SK-N-SH treated with all-trans-retinoic acid at 6 μM for 48 hours (cell line): ENCODE data around the gene LYPD8.
A peak's percentile ranks its signal among the peaks of the same experiment; 100 is the strongest.

Experiments used
- ATAC-seq: fragments of 200-7000 bp; cut with Tn5 transposase; 3 replicates; pipeline ENCODE4 v1.9.1; 2020; ENCODE audit warnings: mild to moderate bottlenecking, moderate library complexity
- ARNTL ChIP-seq: fragments of 450-650 bp; formaldehyde crosslinking; IDR thresholded peaks from 2 replicates; pipeline ENCODE4 v1.5.0; 2020; ENCODE audit warnings: low read depth, mild to moderate bottlenecking, moderate library complexity, borderline replicate concordance
- BACH2 ChIP-seq: fragments of 250-450 bp; sonication (Bioruptor Pico); IDR thresholded peaks from 2 replicates; pipeline ENCODE4 v1.9.0; 2021; ENCODE audit warnings: mild to moderate bottlenecking, borderline replicate concordance
- CSDC2 ChIP-seq: fragments of 250-450 bp; sonication (Bioruptor Pico); IDR thresholded peaks from 2 replicates; pipeline ENCODE4 v1.5.0; 2020; ENCODE audit warnings: mild to moderate bottlenecking, moderate library complexity
- ESRRG ChIP-seq: fragments of 250-450 bp; sonication (Bioruptor Pico); IDR thresholded peaks from 2 replicates; pipeline ENCODE4 v1.6.1; 2021; ENCODE audit warnings: mild to moderate bottlenecking
- ISL1 ChIP-seq: fragments of 250-450 bp; sonication (Bioruptor Pico); IDR thresholded peaks from 2 replicates; pipeline ENCODE4 v2.1.2; 2022; ENCODE audit warnings: mild to moderate bottlenecking, moderate library complexity
- OSR1 ChIP-seq: fragments of 250-450 bp; sonication (Bioruptor Pico); IDR thresholded peaks from 2 replicates; pipeline ENCODE4 v1.8.0; 2022; ENCODE audit warnings: moderate library complexity, mild to moderate bottlenecking, inconsistent platforms
- PPARA ChIP-seq: fragments of 250-450 bp; sonication (Bioruptor Pico); IDR thresholded peaks from 2 replicates; pipeline ENCODE4 v1.5.0; 2020; ENCODE audit warnings: mild to moderate bottlenecking, borderline replicate concordance
- RARB ChIP-seq: fragments of 250-450 bp; sonication (Bioruptor Pico); IDR thresholded peaks from 2 replicates; pipeline ENCODE4 v1.8.0; 2021; ENCODE audit warnings: mild to moderate bottlenecking, moderate library complexity
- SNAI2 ChIP-seq: fragments of 250-450 bp; sonication (Bioruptor Pico); IDR thresholded peaks from 2 replicates; pipeline ENCODE4 v1.5.0; 2020; ENCODE audit warnings: mild to moderate bottlenecking, moderate library complexity
- TCF4 ChIP-seq: fragments of 250-450 bp; sonication (Bioruptor Pico); IDR thresholded peaks from 2 replicates; pipeline ENCODE4 v1.8.0; 2021; ENCODE audit warnings: mild to moderate bottlenecking, moderate library complexity, borderline replicate concordance
- TOX ChIP-seq: fragments of 250-450 bp; sonication (Bioruptor Pico); IDR thresholded peaks from 2 replicates; pipeline ENCODE4 v1.8.0; 2021; ENCODE audit warnings: mild to moderate bottlenecking, moderate library complexity, borderline replicate concordance
- ZFP3 ChIP-seq: fragments of 250-450 bp; sonication (Bioruptor Pico); IDR thresholded peaks from 2 replicates; pipeline ENCODE4 v1.5.0; 2020; ENCODE audit warnings: mild to moderate bottlenecking, moderate library complexity
- ZFP30 ChIP-seq: fragments of 450-650 bp; formaldehyde crosslinking; IDR thresholded peaks from 2 replicates; pipeline ENCODE4 v1.5.0; 2022; ENCODE audit warnings: mild to moderate bottlenecking, moderate library complexity
- ZNF565 ChIP-seq: fragments of 450-650 bp; formaldehyde crosslinking; conservative IDR thresholded peaks from 2 replicates; pipeline ENCODE4 v1.5.0; 2020; ENCODE audit warnings: low read depth, mild to moderate bottlenecking, moderate library complexity
- ZNF70 ChIP-seq: fragments of 450-650 bp; formaldehyde crosslinking; IDR thresholded peaks from 2 replicates; pipeline ENCODE4 v1.5.0; 2020; ENCODE audit warnings: mild to moderate bottlenecking, moderate library complexity
- ZNF8 ChIP-seq: fragments of 450-650 bp; formaldehyde crosslinking; IDR thresholded peaks from 2 replicates; pipeline ENCODE4 v1.5.0; 2020; ENCODE audit warnings: mild to moderate bottlenecking, moderate library complexity
- TF ChIP-seq, protein P1 (sequence below): fragments of 250-450 bp; sonication (Bioruptor Pico); IDR thresholded peaks from 2 replicates; pipeline ENCODE4 v1.8.0; 2021; ENCODE audit warnings: low read depth, mild to moderate bottlenecking, moderate library complexity, borderline replicate concordance
- TF ChIP-seq, protein P2 (sequence below): fragments of 250-450 bp; sonication (Bioruptor Pico); IDR thresholded peaks from 2 replicates; pipeline ENCODE4 v1.8.0; 2020; ENCODE audit warnings: mild to moderate bottlenecking, moderate library complexity, borderline replicate concordance
- TF ChIP-seq, protein P3 (sequence below): fragments of 250-450 bp; sonication (Bioruptor Pico); IDR thresholded peaks from 2 replicates; pipeline ENCODE4 v1.5.1; 2021; ENCODE audit warnings: mild to moderate bottlenecking, moderate library complexity
- TF ChIP-seq, protein P4 (sequence below): fragments of 250-450 bp; sonication (Bioruptor Pico); IDR thresholded peaks from 2 replicates; pipeline ENCODE4 v1.5.0; 2020; ENCODE audit warnings: mild to moderate bottlenecking, moderate library complexity

LYPD8 gene

DNA sequence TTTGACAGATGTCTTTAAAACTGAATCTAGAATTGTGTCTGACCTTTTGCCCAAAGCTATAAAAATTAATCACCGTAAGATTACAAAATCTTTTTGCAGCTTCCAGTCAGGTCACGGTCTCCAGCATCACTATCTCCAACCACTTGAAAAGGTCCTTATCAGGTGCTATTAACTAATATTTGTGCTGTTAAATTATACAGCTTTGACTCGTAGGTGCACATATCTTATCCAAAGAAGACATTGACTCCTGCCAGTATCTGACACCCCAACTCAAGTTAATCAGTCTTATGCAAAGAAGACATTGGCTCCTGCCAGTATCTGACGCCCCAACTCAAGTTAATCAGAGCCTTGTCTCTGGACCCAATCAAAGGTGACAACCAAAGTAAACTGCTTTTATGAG lies 19.9 kb upstream of the LYPD8 start:
- ATAC-seq = no peak
- no peak for TF ChIP-seq PPARA (CRISPR knock-in tag)
- no peak for TF ChIP-seq TCF4 (CRISPR knock-in tag)
- no peak for TF ChIP-seq TOX (CRISPR knock-in tag)
- TF ChIP-seq, protein P1, sequence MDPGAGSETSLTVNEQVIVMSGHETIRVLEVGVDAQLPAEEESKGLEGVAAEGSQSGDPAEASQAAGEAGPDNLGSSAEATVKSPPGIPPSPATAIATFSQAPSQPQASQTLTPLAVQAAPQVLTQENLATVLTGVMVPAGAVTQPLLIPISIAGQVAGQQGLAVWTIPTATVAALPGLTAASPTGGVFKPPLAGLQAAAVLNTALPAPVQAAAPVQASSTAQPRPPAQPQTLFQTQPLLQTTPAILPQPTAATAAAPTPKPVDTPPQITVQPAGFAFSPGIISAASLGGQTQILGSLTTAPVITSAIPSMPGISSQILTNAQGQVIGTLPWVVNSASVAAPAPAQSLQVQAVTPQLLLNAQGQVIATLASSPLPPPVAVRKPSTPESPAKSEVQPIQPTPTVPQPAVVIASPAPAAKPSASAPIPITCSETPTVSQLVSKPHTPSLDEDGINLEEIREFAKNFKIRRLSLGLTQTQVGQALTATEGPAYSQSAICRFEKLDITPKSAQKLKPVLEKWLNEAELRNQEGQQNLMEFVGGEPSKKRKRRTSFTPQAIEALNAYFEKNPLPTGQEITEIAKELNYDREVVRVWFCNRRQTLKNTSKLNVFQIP (CRISPR knock-in tag) = no peak
- no peak for TF ChIP-seq BACH2 (CRISPR knock-in tag)
- TF ChIP-seq, protein P2, sequence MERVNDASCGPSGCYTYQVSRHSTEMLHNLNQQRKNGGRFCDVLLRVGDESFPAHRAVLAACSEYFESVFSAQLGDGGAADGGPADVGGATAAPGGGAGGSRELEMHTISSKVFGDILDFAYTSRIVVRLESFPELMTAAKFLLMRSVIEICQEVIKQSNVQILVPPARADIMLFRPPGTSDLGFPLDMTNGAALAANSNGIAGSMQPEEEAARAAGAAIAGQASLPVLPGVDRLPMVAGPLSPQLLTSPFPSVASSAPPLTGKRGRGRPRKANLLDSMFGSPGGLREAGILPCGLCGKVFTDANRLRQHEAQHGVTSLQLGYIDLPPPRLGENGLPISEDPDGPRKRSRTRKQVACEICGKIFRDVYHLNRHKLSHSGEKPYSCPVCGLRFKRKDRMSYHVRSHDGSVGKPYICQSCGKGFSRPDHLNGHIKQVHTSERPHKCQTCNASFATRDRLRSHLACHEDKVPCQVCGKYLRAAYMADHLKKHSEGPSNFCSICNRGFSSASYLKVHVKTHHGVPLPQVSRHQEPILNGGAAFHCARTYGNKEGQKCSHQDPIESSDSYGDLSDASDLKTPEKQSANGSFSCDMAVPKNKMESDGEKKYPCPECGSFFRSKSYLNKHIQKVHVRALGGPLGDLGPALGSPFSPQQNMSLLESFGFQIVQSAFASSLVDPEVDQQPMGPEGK = no peak
- TF ChIP-seq, protein P3, sequence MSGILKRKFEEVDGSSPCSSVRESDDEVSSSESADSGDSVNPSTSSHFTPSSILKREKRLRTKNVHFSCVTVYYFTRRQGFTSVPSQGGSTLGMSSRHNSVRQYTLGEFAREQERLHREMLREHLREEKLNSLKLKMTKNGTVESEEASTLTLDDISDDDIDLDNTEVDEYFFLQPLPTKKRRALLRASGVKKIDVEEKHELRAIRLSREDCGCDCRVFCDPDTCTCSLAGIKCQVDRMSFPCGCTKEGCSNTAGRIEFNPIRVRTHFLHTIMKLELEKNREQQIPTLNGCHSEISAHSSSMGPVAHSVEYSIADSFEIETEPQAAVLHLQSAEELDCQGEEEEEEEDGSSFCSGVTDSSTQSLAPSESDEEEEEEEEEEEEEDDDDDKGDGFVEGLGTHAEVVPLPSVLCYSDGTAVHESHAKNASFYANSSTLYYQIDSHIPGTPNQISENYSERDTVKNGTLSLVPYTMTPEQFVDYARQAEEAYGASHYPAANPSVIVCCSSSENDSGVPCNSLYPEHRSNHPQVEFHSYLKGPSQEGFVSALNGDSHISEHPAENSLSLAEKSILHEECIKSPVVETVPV = no peak
- no peak for TF ChIP-seq OSR1 (CRISPR knock-in tag)
- no peak for TF ChIP-seq ESRRG (CRISPR knock-in tag)
- TF ChIP-seq SNAI2 (CRISPR knock-in tag) = no peak
- TF ChIP-seq CSDC2 (CRISPR knock-in tag) = no peak
- no peak for TF ChIP-seq RARB (CRISPR knock-in tag)
- TF ChIP-seq, protein P4, sequence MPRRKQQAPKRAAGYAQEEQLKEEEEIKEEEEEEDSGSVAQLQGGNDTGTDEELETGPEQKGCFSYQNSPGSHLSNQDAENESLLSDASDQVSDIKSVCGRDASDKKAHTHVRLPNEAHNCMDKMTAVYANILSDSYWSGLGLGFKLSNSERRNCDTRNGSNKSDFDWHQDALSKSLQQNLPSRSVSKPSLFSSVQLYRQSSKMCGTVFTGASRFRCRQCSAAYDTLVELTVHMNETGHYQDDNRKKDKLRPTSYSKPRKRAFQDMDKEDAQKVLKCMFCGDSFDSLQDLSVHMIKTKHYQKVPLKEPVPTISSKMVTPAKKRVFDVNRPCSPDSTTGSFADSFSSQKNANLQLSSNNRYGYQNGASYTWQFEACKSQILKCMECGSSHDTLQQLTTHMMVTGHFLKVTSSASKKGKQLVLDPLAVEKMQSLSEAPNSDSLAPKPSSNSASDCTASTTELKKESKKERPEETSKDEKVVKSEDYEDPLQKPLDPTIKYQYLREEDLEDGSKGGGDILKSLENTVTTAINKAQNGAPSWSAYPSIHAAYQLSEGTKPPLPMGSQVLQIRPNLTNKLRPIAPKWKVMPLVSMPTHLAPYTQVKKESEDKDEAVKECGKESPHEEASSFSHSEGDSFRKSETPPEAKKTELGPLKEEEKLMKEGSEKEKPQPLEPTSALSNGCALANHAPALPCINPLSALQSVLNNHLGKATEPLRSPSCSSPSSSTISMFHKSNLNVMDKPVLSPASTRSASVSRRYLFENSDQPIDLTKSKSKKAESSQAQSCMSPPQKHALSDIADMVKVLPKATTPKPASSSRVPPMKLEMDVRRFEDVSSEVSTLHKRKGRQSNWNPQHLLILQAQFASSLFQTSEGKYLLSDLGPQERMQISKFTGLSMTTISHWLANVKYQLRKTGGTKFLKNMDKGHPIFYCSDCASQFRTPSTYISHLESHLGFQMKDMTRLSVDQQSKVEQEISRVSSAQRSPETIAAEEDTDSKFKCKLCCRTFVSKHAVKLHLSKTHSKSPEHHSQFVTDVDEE (CRISPR knock-in tag) = no peak
- no peak for TF ChIP-seq ZNF8
- TF ChIP-seq ZFP30 (CRISPR knock-in tag) = no peak

DNA sequence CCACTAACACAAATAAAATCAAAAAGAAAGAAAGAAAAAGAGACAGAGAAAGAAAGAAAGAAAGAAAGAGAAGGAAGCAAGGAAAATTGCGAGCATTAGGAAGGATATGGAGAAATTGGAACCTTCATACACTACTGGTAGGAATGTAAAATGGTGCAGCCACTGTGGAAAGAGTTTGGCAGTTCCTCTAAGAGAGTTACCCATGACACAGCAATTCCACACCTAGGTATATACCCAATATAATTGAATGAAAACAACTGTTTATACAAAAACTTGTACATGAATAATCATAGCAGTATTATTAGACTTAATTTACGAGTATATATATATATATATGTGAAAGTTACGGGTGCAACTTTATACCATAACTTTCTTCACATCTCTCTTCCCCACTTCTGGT lies 4.1 kb upstream of the LYPD8 start:
- ATAC-seq = peak; percentile 30; the same call in 1 of the 3 replicates
- no peak for TF ChIP-seq TCF4 (CRISPR knock-in tag)
- no peak for TF ChIP-seq CSDC2 (CRISPR knock-in tag)

DNA sequence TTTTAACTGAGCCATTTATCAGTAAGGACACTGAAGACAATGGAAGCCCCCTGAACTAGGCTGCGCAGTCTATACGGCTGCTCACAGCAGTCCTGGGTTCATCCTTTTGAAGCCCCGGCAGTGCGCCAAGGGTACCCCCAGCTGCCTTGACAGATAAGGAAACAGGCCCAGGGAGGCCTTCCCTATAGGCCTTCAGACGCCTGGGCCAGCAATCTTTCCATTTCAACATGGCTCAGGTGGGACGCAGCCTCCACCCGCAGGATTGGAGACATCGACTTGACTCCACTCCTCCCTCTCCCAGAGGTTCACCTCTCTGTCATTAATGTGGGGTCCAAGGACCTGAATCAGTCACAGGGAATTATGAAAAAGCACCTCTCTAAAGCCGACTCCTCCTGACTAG lies 2.8 kb upstream of the LYPD8 start:
- ATAC-seq = no peak
- TF ChIP-seq BACH2 (CRISPR knock-in tag) = no peak
- TF ChIP-seq ZNF70 (CRISPR knock-in tag) = no peak
- TF ChIP-seq, protein P1 (CRISPR knock-in tag) = no peak

DNA sequence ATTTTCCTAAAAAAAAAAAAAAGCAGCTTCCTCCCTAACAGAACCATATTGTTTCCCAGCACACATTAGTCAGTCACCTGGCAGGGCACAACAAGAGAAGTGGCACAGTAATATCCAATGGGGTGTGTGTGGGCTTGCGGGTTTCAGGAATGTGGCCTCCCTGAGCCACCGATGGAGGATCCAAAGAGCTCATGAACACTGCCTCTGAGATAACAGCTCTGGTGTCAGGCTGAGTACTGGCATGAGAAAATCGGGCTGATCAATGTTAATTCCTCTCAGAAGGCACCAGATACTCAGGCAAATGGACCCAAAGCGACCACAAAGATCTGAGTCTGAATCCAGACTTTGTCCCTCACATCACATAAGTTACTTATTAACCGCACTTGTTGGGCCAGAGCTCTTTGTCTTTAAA lies 2.2 kb upstream of the LYPD8 start:
- ATAC-seq = no peak
- TF ChIP-seq ZFP30 (CRISPR knock-in tag) = no peak
- no peak for TF ChIP-seq TCF4 (CRISPR knock-in tag)
- TF ChIP-seq, protein P1 (CRISPR knock-in tag) = no peak
- TF ChIP-seq, protein P3 = no peak
- TF ChIP-seq RARB (CRISPR knock-in tag) = no peak
- no peak for TF ChIP-seq ARNTL (CRISPR knock-in tag)
- TF ChIP-seq, protein P4 (CRISPR knock-in tag) = no peak
- TF ChIP-seq ZNF565 = no peak
- no peak for TF ChIP-seq ZFP3 (CRISPR knock-in tag)
- TF ChIP-seq ISL1 (CRISPR knock-in tag) = no peak
- TF ChIP-seq BACH2 (CRISPR knock-in tag) = no peak
